Nephron progenitor cell (in vitro differentiated cells): Measurements from ENCODE around the gene TRDN.
"Not testable (repeated sequence)": the region's sequence is repeated elsewhere in the genome, so short reads cannot be mapped to it uniquely, and the experiment has no call there.

ENCODE experiments used
- DNase-seq: peaks from one replicate; pipeline ENCODE4 v3.0.0; 2021
- H3K27ac Mint-ChIP-seq: 2 replicates; pipeline ENCODE4 v1.8.0; 2021; ENCODE audit warnings: mild to moderate bottlenecking, moderate library complexity, mixed read lengths
- H3K27me3 Mint-ChIP-seq: 2 replicates; pipeline ENCODE4 v1.8.0; 2021; ENCODE audit warnings: mild to moderate bottlenecking, low read depth, mixed read lengths; ENCODE audit not compliant: poor library complexity
- H3K36me3 Mint-ChIP-seq: 2 replicates; pipeline ENCODE4 v1.8.0; 2021; ENCODE audit warnings: low read depth, mixed read lengths
- H3K4me1 Mint-ChIP-seq: 2 replicates; pipeline ENCODE4 v1.8.0; 2021; ENCODE audit warnings: mixed read lengths
- H3K4me3 Mint-ChIP-seq: 2 replicates; pipeline ENCODE4 v1.8.0; 2021; ENCODE audit warnings: mild to moderate bottlenecking, moderate library complexity, mixed read lengths
- H3K9me3 Mint-ChIP-seq: 2 replicates; pipeline ENCODE4 v1.8.0; 2021; ENCODE audit warnings: mild to moderate bottlenecking, moderate library complexity, mixed read lengths
- CTCF ChIP-seq: fragments of 200-600 bp; sonication (generic); IDR thresholded peaks from 2 replicates; pipeline ENCODE4 v1.5.0; 2021; ENCODE audit warnings: antibody characterized with exemption

Gene TRDN

GRCh38 chr6:123570813-123571684 lies 65.7 kb downstream of the TRDN start:
- TF ChIP-seq CTCF = no peak
- H3K4me1 Mint-ChIP-seq = no peaks in the 10 kb centered on the region
- H3K27me3 Mint-ChIP-seq = no peaks in the 10 kb centered on the region
- no peak for DNase-seq
- H3K4me3 Mint-ChIP-seq = no peak overlapping the region
- no peaks in the 10 kb centered on the region for H3K9me3 Mint-ChIP-seq
- H3K36me3 Mint-ChIP-seq = no peaks in the 10 kb centered on the region
- no peak overlapping the region for H3K27ac Mint-ChIP-seq

- Mint-ChIP-seq H3K4me1 (no peaks in the 10 kb centered on the region), H3K27ac (no peak overlapping the region), H3K9me3 (no peaks in the 10 kb centered on the region), H3K4me3 (no peak overlapping the region), H3K27me3 (no peaks in the 10 kb centered on the region), H3K36me3 (no peaks in the 10 kb centered on the region)
- no peak for TF ChIP-seq CTCF
- no peak for DNase-seq
Measured at GRCh38 chr6:123569575-123569974, 67.2 kb downstream of the TRDN start.

- TF ChIP-seq CTCF = no peak
- Mint-ChIP-seq H3K4me1 (no peaks in the 10 kb centered on the region), H3K4me3 (no peak overlapping the region), H3K27me3 (no peaks in the 10 kb centered on the region), H3K9me3 (no peaks in the 10 kb centered on the region), H3K27ac (no peak overlapping the region), H3K36me3 (no peaks in the 10 kb centered on the region)
- DNase-seq = no peak
Measured at GRCh38 chr6:123565529-123565928, 71.2 kb downstream of the TRDN start.

- Mint-ChIP-seq H3K9me3 (no peaks in the 10 kb centered on the region), H3K36me3 (no peaks in the 10 kb centered on the region), H3K4me3 (no peak overlapping the region), H3K27me3 (no peaks in the 10 kb centered on the region), H3K27ac (no peak overlapping the region), H3K4me1 (no peaks in the 10 kb centered on the region)
- DNase-seq = no peak
- no peak for TF ChIP-seq CTCF
Measured at GRCh38 chr6:123564361-123564760, 72.4 kb downstream of the TRDN start.

- Mint-ChIP-seq H3K27ac (no peak overlapping the region), H3K9me3 (peaks cover 3% of the 10 kb centered on the region), H3K27me3 (no peaks in the 10 kb centered on the region), H3K4me1 (no peaks in the 10 kb centered on the region), H3K4me3 (no peak overlapping the region), H3K36me3 (no peaks in the 10 kb centered on the region)
- no peak for TF ChIP-seq CTCF
- no peak for DNase-seq
Measured at GRCh38 chr6:123562677-123563076, 74.1 kb downstream of the TRDN start.

- Mint-ChIP-seq H3K9me3 (peaks cover 3% of the 10 kb centered on the region), H3K36me3 (no peaks in the 10 kb centered on the region), H3K4me3 (no peak overlapping the region), H3K27me3 (no peaks in the 10 kb centered on the region), H3K4me1 (no peaks in the 10 kb centered on the region), H3K27ac (no peak overlapping the region)
- DNase-seq = no peak
- TF ChIP-seq CTCF = no peak
Measured at GRCh38 chr6:123562264-123562663, 74.5 kb downstream of the TRDN start.

- H3K36me3 Mint-ChIP-seq, H3K4me1 Mint-ChIP-seq, H3K4me3 Mint-ChIP-seq, H3K27me3 Mint-ChIP-seq, H3K9me3 Mint-ChIP-seq, H3K27ac Mint-ChIP-seq, DNase-seq: not testable (repeated sequence)
Measured at GRCh38 chr6:123559816-123560215, 76.9 kb downstream of the TRDN start.

GRCh38 chr6:123557474-123557873 lies 79.3 kb downstream of the TRDN start:
- H3K9me3 Mint-ChIP-seq, H3K4me1 Mint-ChIP-seq, H3K36me3 Mint-ChIP-seq, DNase-seq, H3K4me3 Mint-ChIP-seq, H3K27me3 Mint-ChIP-seq: not testable (repeated sequence)
- peak overlapping the region; percentile 19 for H3K27ac Mint-ChIP-seq
